NB4 (cell line): ENCODE measurements around the gene LGR5.

Experiments used
- DNase-seq: peaks from one replicate; pipeline ENCODE4 v3.0.0; 2010; ENCODE audit warnings: low read depth
- H3K4me3 ChIP-seq: one replicate; pipeline ENCODE4 v1.5.1; 2011; ENCODE audit warnings: mild to moderate bottlenecking, low read depth, low read length, moderate library complexity
- CTCF ChIP-seq: IDR thresholded peaks from one replicate; pipeline ENCODE4 v1.5.1; 2012; ENCODE audit warnings: low read depth, low read length
- MYC ChIP-seq: IDR thresholded peaks from 2 replicates; pipeline ENCODE4 v1.6.1; 2011; ENCODE audit warnings: low read depth, low read length
- POLR2A ChIP-seq: IDR thresholded peaks from 2 replicates; pipeline ENCODE4 v1.6.1; 2011; ENCODE audit warnings: mild to moderate bottlenecking; ENCODE audit not compliant: insufficient read length; ENCODE audit errors: extremely low read depth
- TF ChIP-seq, protein P1 (sequence below): IDR thresholded peaks from 2 replicates; pipeline ENCODE4 v1.6.1; 2011; ENCODE audit warnings: low read depth, low read length

LGR5 gene

DNA sequence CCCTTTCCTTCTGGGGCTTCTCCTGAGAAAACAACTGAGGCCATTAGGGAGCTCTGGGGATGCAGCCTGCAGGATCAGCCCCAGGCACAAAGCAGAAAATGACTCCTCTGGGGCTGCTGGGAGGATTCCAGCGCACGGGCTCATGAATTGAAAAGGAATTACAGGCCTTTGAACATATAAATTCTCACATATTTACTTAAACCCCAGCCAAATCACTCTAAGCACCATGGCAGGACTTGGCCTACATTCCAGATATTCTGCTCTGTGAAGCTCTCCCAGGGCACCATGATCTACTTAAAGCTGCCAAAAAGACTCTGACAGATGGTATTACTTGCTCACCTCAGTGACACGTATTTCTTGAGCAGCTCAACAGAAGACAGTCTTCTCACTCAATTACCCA is 136.9 kb downstream of the LGR5 start:
- TF ChIP-seq CTCF (no peak), MYC (no peak), POLR2A (no peak)
- TF ChIP-seq, protein P1, sequence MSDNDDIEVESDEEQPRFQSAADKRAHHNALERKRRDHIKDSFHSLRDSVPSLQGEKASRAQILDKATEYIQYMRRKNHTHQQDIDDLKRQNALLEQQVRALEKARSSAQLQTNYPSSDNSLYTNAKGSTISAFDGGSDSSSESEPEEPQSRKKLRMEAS: no peak
- no peak for DNase-seq
- H3K4me3 ChIP-seq: no peak overlapping the region

GRCh38 chr12:71578694-71579258 is 139.2 kb downstream of the LGR5 start:
- TF ChIP-seq MYC (no peak), POLR2A (no peak), CTCF (no peak)
- TF ChIP-seq, protein P1: no peak
- H3K4me3 ChIP-seq: no peak overlapping the region
- no peak for DNase-seq

DNA sequence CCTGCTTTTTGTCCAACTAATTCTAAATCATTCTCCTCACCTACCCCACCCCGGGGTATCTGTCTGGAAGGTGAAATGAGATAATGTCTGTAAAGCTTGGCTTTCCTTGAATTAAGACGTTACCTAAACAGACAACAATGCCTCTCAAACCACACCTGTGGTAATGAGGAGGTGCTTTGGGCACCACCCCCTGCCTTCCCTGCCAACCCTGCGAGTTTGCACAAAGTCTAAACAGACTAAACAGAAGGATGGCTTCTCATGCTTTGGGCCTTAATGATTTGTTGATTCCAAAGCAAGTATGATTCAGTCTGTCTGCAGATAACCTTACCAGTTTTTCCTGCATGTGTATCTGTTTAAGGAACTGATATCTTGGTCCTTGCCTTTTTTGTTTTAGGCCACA is 141.6 kb downstream of the LGR5 start:
- no peak for DNase-seq
- no peak overlapping the region for H3K4me3 ChIP-seq
- TF ChIP-seq, protein P1: no peak
- TF ChIP-seq MYC: no peak
- no peak for TF ChIP-seq POLR2A
- no peak for TF ChIP-seq CTCF

GRCh38 chr12:71582925-71583324 is 143.3 kb downstream of the LGR5 start:
- no peak overlapping the region for H3K4me3 ChIP-seq
- no peak for DNase-seq
- TF ChIP-seq CTCF (no peak), MYC (no peak), POLR2A (no peak)
- TF ChIP-seq, protein P1: no peak

GRCh38 chr12:71584356-71584755 is 144.8 kb downstream of the LGR5 start:
- TF ChIP-seq CTCF (no peak), POLR2A (no peak), MYC (no peak)
- TF ChIP-seq, protein P1: no peak
- DNase-seq: no peak
- no peak overlapping the region for H3K4me3 ChIP-seq

DNA sequence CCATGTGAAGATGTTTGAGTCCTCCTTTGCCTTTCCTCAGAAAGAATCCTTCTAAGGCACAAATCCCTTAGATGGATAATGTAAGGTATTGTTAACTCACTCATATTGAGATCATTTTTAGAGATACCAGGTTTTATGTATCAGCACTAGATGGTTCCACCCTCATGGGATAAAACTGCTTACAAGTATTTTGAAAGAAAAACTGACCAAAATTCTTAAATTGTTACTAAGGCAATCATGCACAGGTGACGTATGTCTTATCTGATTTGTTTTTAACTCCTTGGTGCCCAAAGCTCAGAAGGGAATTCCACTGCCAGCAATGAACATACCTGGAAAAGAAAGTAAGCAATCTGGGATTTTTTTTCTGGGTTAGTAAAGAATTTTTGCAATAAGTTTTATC is 145.6 kb downstream of the LGR5 start:
- no peak overlapping the region for H3K4me3 ChIP-seq
- TF ChIP-seq POLR2A (no peak), MYC (no peak), CTCF (no peak)
- TF ChIP-seq, protein P1: no peak
- no peak for DNase-seq
